ENCODE data around the gene NDUFB2.
"Not testable (repeated sequence)": the region's sequence is repeated elsewhere in the genome, so short reads cannot be mapped to it uniquely, and the experiment has no call there.

Gene NDUFB2

GRCh38 chr7:140734096-140734495 lies 37.6 kb downstream of the NDUFB2 start:
- H3K27ac Mint-ChIP-seq (ENCODE audit: low read depth) = no peak overlapping the region

GRCh38 chr7:140734729-140735128 lies 38.2 kb downstream of the NDUFB2 start:
- Mint-ChIP-seq H3K4me3 (no peak overlapping the region), H3K27ac (ENCODE audit: low read depth) (no peak overlapping the region), H3K4me1 (no peaks in the 10 kb centered on the region), H3K27me3 (no peaks in the 10 kb centered on the region), H3K9me3 (no peaks in the 10 kb centered on the region), H3K36me3 (ENCODE audit: insufficient read depth) (peaks cover 18% of the 10 kb centered on the region)
- ATAC-seq (replicated peaks; ENCODE audit: extremely low read depth, poor library complexity, severe bottlenecking) (no peak), DNase-seq (ENCODE audit: low spot score in 2 of 2) (no peak)

More at GRCh38 chr7:140734096-140734495, 37.6 kb downstream of the NDUFB2 start:
- no peak for ATAC-seq (replicated peaks; ENCODE audit: extremely low read depth, poor library complexity, severe bottlenecking)
- H3K36me3 Mint-ChIP-seq (ENCODE audit: insufficient read depth) = peaks cover 18% of the 10 kb centered on the region
- H3K4me3 Mint-ChIP-seq = no peak overlapping the region
- H3K27me3 Mint-ChIP-seq = no peaks in the 10 kb centered on the region
- no peaks in the 10 kb centered on the region for H3K9me3 Mint-ChIP-seq
- no peaks in the 10 kb centered on the region for H3K4me1 Mint-ChIP-seq
- no peak for DNase-seq (ENCODE audit: low spot score in 2 of 2)

DNA sequence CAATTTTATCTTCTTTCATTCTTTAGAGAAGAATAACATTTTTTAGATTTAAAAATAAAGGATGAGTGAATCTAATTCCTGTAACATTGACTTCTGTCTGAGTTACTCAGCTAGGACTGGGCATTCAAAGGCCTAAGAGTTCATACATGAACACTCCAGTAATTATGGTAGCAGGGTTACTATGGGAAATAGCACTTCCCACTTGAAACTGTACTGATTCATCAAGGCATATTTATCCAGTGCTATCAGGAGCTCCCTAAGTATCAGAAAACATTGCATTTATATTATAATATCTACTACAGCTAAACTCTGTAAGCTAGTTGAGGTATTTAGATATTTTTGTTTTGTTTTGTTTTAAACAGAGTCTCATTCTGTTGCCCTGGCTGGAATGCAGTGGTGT lies 41.8 kb downstream of the NDUFB2 start:
- Mint-ChIP-seq H3K27me3 (no peaks in the 10 kb centered on the region), H3K4me3 (no peak overlapping the region), H3K4me1 (no peaks in the 10 kb centered on the region), H3K36me3 (ENCODE audit: insufficient read depth) (peaks cover 20% of the 10 kb centered on the region), H3K9me3 (no peaks in the 10 kb centered on the region), H3K27ac (ENCODE audit: low read depth) (no peak overlapping the region)
- DNase-seq (ENCODE audit: low spot score in 2 of 2) (no peak), ATAC-seq (replicated peaks; ENCODE audit: extremely low read depth, poor library complexity, severe bottlenecking) (no peak)

- not testable (repeated sequence) for H3K9me3 Mint-ChIP-seq; H3K4me1 Mint-ChIP-seq; ATAC-seq (replicated peaks; ENCODE audit: extremely low read depth, poor library complexity, severe bottlenecking); DNase-seq (ENCODE audit: low spot score in 2 of 2); H3K4me3 Mint-ChIP-seq; H3K27me3 Mint-ChIP-seq; H3K27ac Mint-ChIP-seq (ENCODE audit: low read depth)
- peaks cover 16% of the 10 kb centered on the region for H3K36me3 Mint-ChIP-seq (ENCODE audit: insufficient read depth)
Measured at GRCh38 chr7:140743255-140743654, 46.7 kb downstream of the NDUFB2 start.

GRCh38 chr7:140744005-140744404 lies 47.5 kb downstream of the NDUFB2 start:
- DNase-seq (ENCODE audit: low spot score in 2 of 2) = no peak
- H3K4me1 Mint-ChIP-seq = no peaks in the 10 kb centered on the region
- no peaks in the 10 kb centered on the region for H3K27me3 Mint-ChIP-seq
- peaks cover 10% of the 10 kb centered on the region for H3K36me3 Mint-ChIP-seq (ENCODE audit: insufficient read depth)
- H3K9me3 Mint-ChIP-seq = no peaks in the 10 kb centered on the region
- H3K27ac Mint-ChIP-seq (ENCODE audit: low read depth) = no peak overlapping the region
- H3K4me3 Mint-ChIP-seq = no peak overlapping the region
- no peak for ATAC-seq (replicated peaks; ENCODE audit: extremely low read depth, poor library complexity, severe bottlenecking)

DNA sequence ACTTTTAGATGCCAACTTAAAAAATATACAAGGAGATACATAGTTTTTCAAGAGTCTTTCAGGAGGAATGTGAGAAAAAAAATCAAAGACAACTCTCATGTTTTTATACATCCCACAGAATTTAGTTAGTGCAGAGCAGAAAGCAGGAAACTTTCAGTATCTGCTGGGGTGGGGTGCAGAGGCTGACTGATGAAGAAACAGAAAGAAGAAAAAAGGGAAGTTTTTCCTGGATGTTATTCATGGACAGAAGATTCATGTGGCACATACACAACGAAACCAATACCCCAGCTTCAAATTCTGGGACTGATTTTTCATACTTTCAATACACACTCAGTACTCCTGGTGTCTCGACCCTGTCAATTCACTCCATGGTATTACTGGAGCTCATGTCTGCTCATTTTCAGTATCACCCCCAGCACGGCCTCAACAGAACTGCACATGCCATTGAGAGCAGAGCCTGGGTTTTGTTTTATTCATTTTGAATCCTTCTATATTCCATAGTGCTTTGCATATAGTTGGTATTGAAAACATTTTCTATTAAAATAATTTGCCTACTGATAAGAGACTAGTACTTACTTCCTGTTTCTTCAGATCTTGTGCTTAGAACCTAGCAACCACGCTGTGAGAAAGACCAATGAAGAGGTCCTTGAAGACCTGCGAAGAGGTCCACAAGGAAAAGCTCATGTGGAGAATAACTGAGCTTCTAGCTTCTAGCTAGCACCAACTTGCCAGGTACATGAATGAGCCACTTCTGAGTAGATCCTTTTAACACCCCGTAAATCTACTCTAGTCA lies 49.0 kb downstream of the NDUFB2 start:
- Mint-ChIP-seq H3K27me3 (no peaks in the 10 kb centered on the region), H3K36me3 (ENCODE audit: insufficient read depth) (peaks cover 8% of the 10 kb centered on the region), H3K4me3 (no peak overlapping the region), H3K4me1 (no peaks in the 10 kb centered on the region), H3K9me3 (no peaks in the 10 kb centered on the region), H3K27ac (ENCODE audit: low read depth) (no peak overlapping the region)
- no peak for ATAC-seq (replicated peaks; ENCODE audit: extremely low read depth, poor library complexity, severe bottlenecking)
- DNase-seq (ENCODE audit: low spot score in 2 of 2) = no peak

DNA sequence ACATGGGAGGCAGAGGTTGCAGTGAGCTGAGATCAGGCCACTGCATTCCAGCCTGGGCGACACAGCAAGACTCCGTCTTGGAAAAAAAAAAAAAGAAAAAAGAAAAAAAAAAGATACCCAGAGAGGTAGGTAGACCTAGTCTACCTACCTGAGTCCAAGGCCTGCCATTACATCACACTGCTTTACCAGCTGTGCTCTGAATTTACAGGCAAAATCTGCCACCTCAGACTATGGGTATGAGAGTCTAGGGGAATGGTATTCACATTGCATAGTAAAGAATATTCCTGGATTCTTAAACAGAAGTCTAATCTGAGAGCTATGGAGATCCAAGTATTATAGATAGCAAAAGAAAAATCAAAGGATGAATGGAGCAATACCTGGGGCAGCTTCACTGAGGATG lies 50.2 kb downstream of the NDUFB2 start:
- no peak for DNase-seq (ENCODE audit: low spot score in 2 of 2)
- H3K27me3 Mint-ChIP-seq = no peaks in the 10 kb centered on the region
- H3K4me3 Mint-ChIP-seq = no peak overlapping the region
- no peaks in the 10 kb centered on the region for H3K4me1 Mint-ChIP-seq
- no peaks in the 10 kb centered on the region for H3K9me3 Mint-ChIP-seq
- H3K27ac Mint-ChIP-seq (ENCODE audit: low read depth) = no peak overlapping the region
- H3K36me3 Mint-ChIP-seq (ENCODE audit: insufficient read depth) = peaks cover 8% of the 10 kb centered on the region
- ATAC-seq (replicated peaks; ENCODE audit: extremely low read depth, poor library complexity, severe bottlenecking) = no peak

DNA sequence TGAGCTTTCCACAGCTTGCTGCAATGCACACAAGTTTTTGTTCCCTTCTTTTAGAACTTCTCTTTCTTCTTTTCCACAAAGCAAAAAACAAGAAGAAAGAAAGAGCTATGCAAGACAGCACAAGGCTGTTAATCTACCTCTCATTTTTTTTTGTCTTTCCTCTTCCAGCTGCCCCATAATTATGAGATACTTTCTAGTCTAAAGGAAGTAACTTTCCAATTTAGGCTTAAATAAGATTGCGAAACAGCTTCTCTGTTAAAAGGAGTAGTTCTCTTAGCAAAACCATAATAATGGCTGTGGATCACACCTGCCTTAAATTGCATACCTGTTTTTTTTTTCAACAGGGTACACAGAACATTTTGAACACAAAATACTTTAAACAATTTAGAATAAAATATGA lies 56.0 kb downstream of the NDUFB2 start:
- no peak for ATAC-seq (replicated peaks; ENCODE audit: extremely low read depth, poor library complexity, severe bottlenecking)
- Mint-ChIP-seq H3K27ac (ENCODE audit: low read depth) (no peak overlapping the region), H3K36me3 (ENCODE audit: insufficient read depth) (peaks cover 16% of the 10 kb centered on the region)

DNA sequence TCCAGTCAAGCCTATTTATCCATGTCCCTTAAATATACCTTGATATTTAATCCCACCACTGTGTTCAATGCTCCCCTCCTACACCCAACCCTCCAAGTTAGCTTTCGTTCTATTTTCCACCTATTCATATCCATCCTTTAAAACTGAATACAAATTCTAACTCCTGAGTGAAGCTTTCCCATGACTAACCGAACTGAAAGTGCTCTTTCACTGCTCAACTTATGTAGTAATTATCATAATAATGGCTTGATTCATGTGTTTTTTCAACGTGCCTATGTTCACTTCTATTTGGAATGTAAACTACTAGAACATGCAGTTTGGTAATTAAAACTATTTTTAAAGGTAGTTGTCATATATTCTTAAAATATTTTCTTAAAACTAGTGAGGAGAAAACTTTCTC lies 58.0 kb downstream of the NDUFB2 start:
- no peak for DNase-seq (ENCODE audit: low spot score in 2 of 2)
- H3K36me3 Mint-ChIP-seq (ENCODE audit: insufficient read depth) = peaks cover 18% of the 10 kb centered on the region

More for the DNA sequence above, 56.0 kb downstream of the NDUFB2 start:
- no peaks in the 10 kb centered on the region for H3K27me3 Mint-ChIP-seq
- no peaks in the 10 kb centered on the region for H3K9me3 Mint-ChIP-seq
- no peak for DNase-seq (ENCODE audit: low spot score in 2 of 2)
- H3K4me1 Mint-ChIP-seq = no peaks in the 10 kb centered on the region
- no peak overlapping the region for H3K4me3 Mint-ChIP-seq

More for the DNA sequence above, 58.0 kb downstream of the NDUFB2 start:
- Mint-ChIP-seq H3K4me3 (no peak overlapping the region), H3K4me1 (peaks cover 3% of the 10 kb centered on the region), H3K27me3 (no peaks in the 10 kb centered on the region), H3K9me3 (no peaks in the 10 kb centered on the region), H3K27ac (ENCODE audit: low read depth) (no peak overlapping the region)
- no peak for ATAC-seq (replicated peaks; ENCODE audit: extremely low read depth, poor library complexity, severe bottlenecking)
